Trophoblast cell (in vitro differentiated cells and primary cell): ENCODE results near the gene SLC38A11.

Experiments used
- DNase-seq, 2 donors: peaks; one replicate each; pipeline ENCODE4 v3.0.0-alpha.2; 2016
- H2AFZ ChIP-seq: 2 replicates; pipeline ENCODE4 v1.6.1; 2013; ENCODE audit warnings: low read length, moderate library complexity, mild to moderate bottlenecking; ENCODE audit not compliant: insufficient read depth, poor library complexity
- H2AK5ac ChIP-seq: 2 replicates; pipeline ENCODE4 v1.6.1; 2013; ENCODE audit warnings: mild to moderate bottlenecking, low read length
- H2BK120ac ChIP-seq: 2 replicates; pipeline ENCODE4 v1.6.1; 2013; ENCODE audit warnings: low read length, mild to moderate bottlenecking, moderate library complexity; ENCODE audit not compliant: insufficient read depth, poor library complexity
- H2BK12ac ChIP-seq: 2 replicates; pipeline ENCODE4 v1.6.1; 2013; ENCODE audit warnings: mild to moderate bottlenecking, low read length, moderate library complexity
- H2BK5ac ChIP-seq: 2 replicates; pipeline ENCODE4 v1.6.1; 2013; ENCODE audit warnings: low read length, low read depth, moderate library complexity, mild to moderate bottlenecking; ENCODE audit not compliant: poor library complexity
- H3K14ac ChIP-seq: 2 replicates; pipeline ENCODE4 v1.6.1; 2013; ENCODE audit warnings: mild to moderate bottlenecking, low read length
- H3K18ac ChIP-seq: 2 replicates; pipeline ENCODE4 v1.6.1; 2013; ENCODE audit warnings: mild to moderate bottlenecking, low read length
- H3K23ac ChIP-seq: 2 replicates; pipeline ENCODE4 v1.6.1; 2013; ENCODE audit warnings: low read length
- H3K27ac ChIP-seq: 2 replicates; pipeline ENCODE4 v1.5.1; 2013; ENCODE audit warnings: low read depth, mild to moderate bottlenecking, inconsistent platforms, low read length, moderate library complexity
- H3K27me3 ChIP-seq: 2 replicates; pipeline ENCODE4 v1.6.1; 2013; ENCODE audit warnings: inconsistent platforms, mild to moderate bottlenecking, low read length, moderate library complexity; ENCODE audit not compliant: insufficient read depth
- H3K36me3 ChIP-seq, 2 experiments: 1 replicate in 1 of 2; 2 replicates in 1 of 2; pipeline ENCODE4 v1.6.1; 2013; ENCODE audit warnings: low read length in 2 of 2, mild to moderate bottlenecking in 2 of 2, moderate library complexity in 1 of 2; ENCODE audit not compliant: insufficient read depth in 2 of 2, control insufficient read depth in 1 of 2
- H3K4ac ChIP-seq: 2 replicates; pipeline ENCODE4 v1.6.1; 2013; ENCODE audit warnings: low read depth, mild to moderate bottlenecking, low read length, moderate library complexity
- H3K4me1 ChIP-seq, 2 experiments: 1 replicate in 1 of 2; 2 replicates in 1 of 2; pipeline ENCODE4 v1.6.1; 2013; ENCODE audit warnings: low read length in 2 of 2, mild to moderate bottlenecking in 2 of 2, moderate library complexity in 1 of 2; ENCODE audit not compliant: insufficient read depth in 2 of 2, control insufficient read depth in 1 of 2
- H3K4me2 ChIP-seq: 2 replicates; pipeline ENCODE4 v1.6.1; 2013; ENCODE audit warnings: inconsistent platforms, mild to moderate bottlenecking, low read length, moderate library complexity
- H3K4me3 ChIP-seq: 2 replicates; pipeline ENCODE4 v1.5.1; 2013; ENCODE audit warnings: mild to moderate bottlenecking, low read depth, low read length, inconsistent platforms
- H3K79me1 ChIP-seq: one replicate; pipeline ENCODE4 v1.6.1; 2013; ENCODE audit warnings: low read length
- H3K79me2 ChIP-seq: 2 replicates; pipeline ENCODE4 v1.6.1; 2013; ENCODE audit warnings: low read length, mild to moderate bottlenecking; ENCODE audit not compliant: control insufficient read depth, insufficient read depth, poor library complexity
- H3K9ac ChIP-seq: 2 replicates; pipeline ENCODE4 v1.6.1; 2013; ENCODE audit warnings: mild to moderate bottlenecking, low read length
- H3K9me3 ChIP-seq: 2 replicates; pipeline ENCODE4 v1.6.1; 2013; ENCODE audit warnings: low read depth, mild to moderate bottlenecking, control low read depth, inconsistent platforms, low read length; ENCODE audit not compliant: insufficient read depth
- H4K12ac ChIP-seq: 2 replicates; pipeline ENCODE4 v1.6.1; 2013; ENCODE audit warnings: low read depth, mild to moderate bottlenecking, low read length, moderate library complexity
- H4K8ac ChIP-seq: 2 replicates; pipeline ENCODE4 v1.6.1; 2013; ENCODE audit warnings: low read depth, mild to moderate bottlenecking, low read length, moderate library complexity
- H4K91ac ChIP-seq: one replicate; pipeline ENCODE4 v1.6.1; 2013; ENCODE audit warnings: low read depth, mild to moderate bottlenecking, low read length, moderate library complexity
- WGBS: extraction: QIAGEN DNeasy Blood & Tissue Kit; methylation state at CpG from one replicate; pipeline ENCODE4 v1.1.7; 2013; ENCODE audit warnings: missing lambda C conversion rate; ENCODE audit not compliant: insufficient read length, insufficient coverage; ENCODE audit errors: extremely low coverage; 5-methylcytosine and 5-hydroxymethylcytosine counted together

The SLC38A11 gene

GRCh38 chr2:164896634-164897355 lies 58.5 kb downstream of the SLC38A11 start:
- no peak overlapping the region for H3K23ac ChIP-seq
- peak overlapping the region; percentile 5 for H2AK5ac ChIP-seq
- no peaks in the 10 kb centered on the region for H3K27me3 ChIP-seq
- H3K18ac ChIP-seq, result peak overlapping the region; percentile 19
- no peaks in the 10 kb centered on the region for H3K9me3 ChIP-seq
- H4K8ac ChIP-seq, result no peak overlapping the region
- peak overlapping the region; percentile 56 for H4K91ac ChIP-seq
- peak overlapping the region; percentile 33 for H3K14ac ChIP-seq
- H3K4me3 ChIP-seq, result no peak overlapping the region
- H3K4ac ChIP-seq, result peak overlapping the region; percentile 1
- H4K12ac ChIP-seq, result no peak overlapping the region
- no peak overlapping the region for H2AFZ ChIP-seq
- H3K36me3 ChIP-seq, result no peaks in the 10 kb centered on the region
- peak overlapping the region; percentile 81 for H2BK120ac ChIP-seq
- no peaks in the 10 kb centered on the region for H3K79me2 ChIP-seq
- H2BK5ac ChIP-seq, result peak overlapping the region; percentile 66
- H2BK12ac ChIP-seq, result peak overlapping the region; percentile 31
- H3K27ac ChIP-seq, result no peak overlapping the region
- no peak overlapping the region for H3K9ac ChIP-seq
- no CpG with 5 or more reads among the region's 3 CpGs for WGBS
- peaks cover 2 to 3% of the 10 kb centered on the region in 2 experiments for H3K4me1 ChIP-seq
- DNase-seq, result peak; percentile 19 to 76
- peaks cover 5% of the 10 kb centered on the region for H3K79me1 ChIP-seq
- H3K4me2 ChIP-seq, result no peak overlapping the region

- Histone ChIP-seq H3K9me3 (no peaks in the 10 kb centered on the region), H3K9ac (no peak overlapping the region), H3K4me3 (no peak overlapping the region), H3K14ac (no peak overlapping the region), H2BK5ac (no peak overlapping the region), H3K18ac (no peak overlapping the region), H3K23ac (no peak overlapping the region), H3K4me2 (no peak overlapping the region), H2AK5ac (no peak overlapping the region), H2BK120ac (no peak overlapping the region), H3K79me2 (no peaks in the 10 kb centered on the region), H3K4ac (no peak overlapping the region), H4K12ac (no peak overlapping the region), H4K91ac (no peak overlapping the region), H3K27ac (no peak overlapping the region), H2BK12ac (no peak overlapping the region), H3K27me3 (no peaks in the 10 kb centered on the region), H3K79me1 (peaks cover 5% of the 10 kb centered on the region), H3K4me1 (peaks cover 2 to 3% of the 10 kb centered on the region in 2 experiments), H3K36me3 (no peaks in the 10 kb centered on the region), H2AFZ (no peak overlapping the region), H4K8ac (no peak overlapping the region)
- DNase-seq, result peak; percentile 61 to 94
- WGBS, result no CpG with 5 or more reads among the region's 4 CpGs
These were observed 59.1 kb downstream of the SLC38A11 start for GRCh38 chr2:164896226-164896625.

- no peaks in the 10 kb centered on the region for H3K36me3 ChIP-seq
- H4K12ac ChIP-seq, result no peak overlapping the region
- no peak overlapping the region for H3K14ac ChIP-seq
- no peak overlapping the region for H2AK5ac ChIP-seq
- WGBS, result 100% methylated on average over 2 of the region's 5 CpGs
- H3K4me1 ChIP-seq, result no peaks in the 10 kb centered on the region
- no peak overlapping the region for H3K18ac ChIP-seq
- H3K4me2 ChIP-seq, result no peak overlapping the region
- H3K4ac ChIP-seq, result no peak overlapping the region
- H3K9ac ChIP-seq, result no peak overlapping the region
- H4K91ac ChIP-seq, result no peak overlapping the region
- H2AFZ ChIP-seq, result no peak overlapping the region
- no peaks in the 10 kb centered on the region for H3K27me3 ChIP-seq
- no peak overlapping the region for H2BK5ac ChIP-seq
- no peak overlapping the region for H2BK120ac ChIP-seq
- no peak for DNase-seq
- H4K8ac ChIP-seq, result no peak overlapping the region
- no peak overlapping the region for H3K23ac ChIP-seq
- H3K79me2 ChIP-seq, result no peaks in the 10 kb centered on the region
- H3K9me3 ChIP-seq, result no peaks in the 10 kb centered on the region
- H2BK12ac ChIP-seq, result no peak overlapping the region
- no peak overlapping the region for H3K27ac ChIP-seq
- no peak overlapping the region for H3K4me3 ChIP-seq
- no peaks in the 10 kb centered on the region for H3K79me1 ChIP-seq
These were observed 63.9 kb downstream of the SLC38A11 start for GRCh38 chr2:164891460-164891859.

- Histone ChIP-seq H4K12ac (no peak overlapping the region), H3K4me3 (no peak overlapping the region), H3K79me2 (no peaks in the 10 kb centered on the region), H3K4me1 (no peaks in the 10 kb centered on the region), H3K14ac (no peak overlapping the region), H4K91ac (no peak overlapping the region), H3K27me3 (no peaks in the 10 kb centered on the region), H3K9ac (no peak overlapping the region), H2BK12ac (no peak overlapping the region), H3K23ac (no peak overlapping the region), H3K27ac (no peak overlapping the region), H3K4me2 (no peak overlapping the region), H3K36me3 (no peaks in the 10 kb centered on the region), H3K4ac (no peak overlapping the region), H2BK120ac (no peak overlapping the region), H3K9me3 (no peaks in the 10 kb centered on the region), H2BK5ac (no peak overlapping the region), H3K18ac (no peak overlapping the region), H3K79me1 (no peaks in the 10 kb centered on the region), H2AK5ac (no peak overlapping the region), H4K8ac (no peak overlapping the region), H2AFZ (no peak overlapping the region)
- DNase-seq, result no peak
- WGBS, result no CpG with 5 or more reads among the region's 4 CpGs
These were observed 64.8 kb downstream of the SLC38A11 start for GRCh38 chr2:164890544-164890943.
